ENCODE measurements around the gene FBL. TPM values are rescaled to one million over a fixed set of nuclear protein-coding genes. Genes with fewer than 3 reads are reported as not detected.

FBL gene
- total and polyA plus RNA-seq, 2 of the 8 experiments (the other 6 are each of a cell fraction or from before 2014, with no cell fraction given) = 790 to 1,361 TPM

- Histone ChIP-seq H3K79me1 (ENCODE audit: low read depth, low read length) (peaks cover 4% of the 10 kb centered on the region; the same call in 1 of the 2 replicates), H3K27me3 (replicated peaks in 1 of 4; ENCODE audit: control insufficient read depth in 3 of 4, extremely low read depth in 1 of 4, insufficient read depth in 3 of 4, low read length in 3 of 4) (no peaks in the 10 kb centered on the region), H3K4me3 (ENCODE audit: extremely low read depth in 1 of 4, insufficient read depth in 2 of 4, low read depth in 3 of 4, low read length in 4 of 4) (no peak overlapping the region), H2BK120ac (replicated peaks; ENCODE audit: low read depth, low read length) (no peak overlapping the region), H3K4me1 (replicated peaks in 1 of 4; ENCODE audit: control insufficient read depth in 3 of 4, insufficient read depth in 4 of 4, low read length in 3 of 4) (peaks cover 2 to 14% (median 5%) of the 10 kb centered on the region in 4 experiments; a peak in 6 of 7 replicates), H2BK12ac (ENCODE audit: low read depth, low read length) (no peak overlapping the region), H3K9ac (replicated peaks in 1 of 4; ENCODE audit: extremely low read depth in 1 of 4, low read depth in 3 of 4, low read length in 3 of 4) (no peak overlapping the region), H3K9me3 (ENCODE audit: insufficient read depth in 2 of 2, low read depth in 1 of 2, low read length in 1 of 2) (no peaks in the 10 kb centered on the region), H4K91ac (replicated peaks; ENCODE audit: insufficient read length, low read length) (no peak overlapping the region), H2AFZ (ENCODE audit: low read length) (no peak overlapping the region), H2BK5ac (ENCODE audit: low read depth, low read length) (no peak overlapping the region), H3K56ac (replicated peaks; ENCODE audit: insufficient read length, low read depth, low read length) (no peak overlapping the region), H3K14ac (ENCODE audit: insufficient read length) (no peak overlapping the region), H2BK20ac (ENCODE audit: low read length) (no peak overlapping the region), H3K4ac (replicated peaks; ENCODE audit: insufficient read length, low read depth, low read length) (no peak overlapping the region), H4K20me1 (replicated peaks in 1 of 2; ENCODE audit: control insufficient read depth in 1 of 2, insufficient read depth in 2 of 2, low read length in 2 of 2) (peaks cover 0 to 2% of the 10 kb centered on the region in 2 experiments), H2BK15ac (ENCODE audit: low read length) (no peak overlapping the region), H3K4me2 (ENCODE audit: insufficient read depth in 1 of 2, low read depth in 2 of 2, low read length in 2 of 2) (no peak overlapping the region), H3K79me2 (ENCODE audit: control insufficient read depth in 1 of 2, insufficient read depth in 2 of 2, low read length in 2 of 2) (peaks cover 0 to 16% of the 10 kb centered on the region in 2 experiments; a peak in 2 of 4 replicates), H2AK5ac (ENCODE audit: low read depth, low read length) (no peak overlapping the region), H3K36me3 (ENCODE audit: control insufficient read depth in 2 of 4, insufficient read depth in 4 of 4, low read length in 3 of 4) (peaks cover 14 to 39% (median 30%) of the 10 kb centered on the region in 4 experiments; a peak in 7 of 8 replicates), H3K23ac (ENCODE audit: insufficient read length) (no peak overlapping the region), H3K18ac (ENCODE audit: extremely low read depth, low read length) (no peak overlapping the region), H4K5ac (ENCODE audit: insufficient read length, low read depth, low read length) (no peak overlapping the region), H3K23me2 (ENCODE audit: low read depth, low read length) (peaks cover 4% of the 10 kb centered on the region), H3K27ac (ENCODE audit: low read depth, low read length) (no peak overlapping the region), H4K8ac (ENCODE audit: extremely low read depth, insufficient read depth, low read length) (no peak overlapping the region)
- no peak for FAIRE-seq
- POLR2A ChIA-PET (ENCODE audit: partially characterized antibody) = interaction anchor here (1.8 kb wide), 1 partner anchor 9 kb away, joined by 4 read pairs; no protein-coding TSS in a partner anchor
- CTCF ChIA-PET (ENCODE audit: partially characterized antibody) = interaction anchor here (2.9 kb wide), 1 partner anchor 14 kb away, joined by 22 read pairs; no protein-coding TSS in a partner anchor
- 92% methylated on average over 10 of the region's 10 CpGs; no CpG with 5 or more reads in 1 of the 2 experiments for WGBS, 2 experiments (ENCODE audit: extremely low coverage in 1 of 2, insufficient coverage in 1 of 2, insufficient read length in 1 of 2, insufficient replicate concordance in 2 of 2, low coverage in 1 of 2, low lambda C conversion rate in 2 of 2, missing lambda C conversion rate in 1 of 2)
- no peak for DNase-seq (ENCODE audit: low read depth in 1 of 2, low spot score in 2 of 2)
- TF ChIP-seq TCF12 (IDR thresholded peaks at IDR 0.05; ENCODE audit: low read depth, low read length) = no peak
- TF ChIP-seq SP4 (IDR thresholded peaks at IDR 0.05; ENCODE audit: low read length) = no peak
- no peak for TF ChIP-seq PHF8 (conservative IDR thresholded peaks at IDR 0.05; ENCODE audit: low read depth, low read length)
- no peak for TF ChIP-seq POLR2AphosphoS5 (IDR thresholded peaks at IDR 0.05; ENCODE audit: low read depth, low read length)
- no peak for TF ChIP-seq SAP30 (IDR thresholded peaks at IDR 0.05; ENCODE audit: insufficient read depth, insufficient replicate concordance, low read length)
- TF ChIP-seq FOSL1 (IDR thresholded peaks at IDR 0.05; ENCODE audit: insufficient read depth, low read depth, low read length) = no peak
- no peak for TF ChIP-seq ATF3 (IDR thresholded peaks at IDR 0.05; ENCODE audit: insufficient read depth, low read depth, low read length)
- TF ChIP-seq SIN3A (conservative IDR thresholded peaks at IDR 0.05 in 1 of 2, IDR thresholded peaks at IDR 0.05 in 1 of 2; ENCODE audit: low read depth in 1 of 2, low read length in 2 of 2) = no peak
- no peak for TF ChIP-seq KDM4A (IDR thresholded peaks at IDR 0.05; ENCODE audit: low read depth, low read length, severe bottlenecking)
- TF ChIP-seq CBX5 (IDR thresholded peaks at IDR 0.05; ENCODE audit: low read depth, low read length) = no peak
- TF ChIP-seq SP2 (IDR thresholded peaks at IDR 0.05; ENCODE audit: low read length) = no peak
Measured at GRCh38 chr19:39829702-39830275, 16.4 kb downstream of the FBL start.
